ENCODE data around the gene ZNF641. TPM values are rescaled to one million over a fixed set of nuclear protein-coding genes. Genes with fewer than 3 reads are reported as not detected.

The ZNF641 gene
- total RNA-seq, 1 experiment from 2014 or later: 12.1 TPM

DNA sequence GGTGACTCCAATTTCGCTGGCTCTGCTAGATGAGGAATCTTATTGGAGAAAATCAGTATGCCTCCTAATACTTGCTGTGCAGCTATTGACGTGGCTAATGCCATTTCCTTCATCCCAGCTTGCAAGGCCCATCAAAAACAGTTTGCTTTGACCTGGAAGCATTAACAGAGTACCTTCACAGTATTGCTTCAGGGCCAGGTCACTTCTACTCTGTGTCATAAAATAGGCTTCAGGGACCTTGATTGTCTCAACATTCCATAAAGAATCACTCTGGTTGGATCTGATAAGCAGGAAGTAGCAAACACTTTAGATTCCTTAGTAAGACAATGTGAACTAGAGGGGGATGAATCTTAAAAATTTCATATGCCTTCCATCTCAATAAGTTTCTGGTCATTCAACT is 26.9 kb upstream of the ZNF641 start:
- POLR2A ChIA-PET: no interaction called here
- Histone ChIP-seq H3K4me3 (replicated peaks in 1 of 2; ENCODE audit: low read depth in 1 of 2, low read length in 2 of 2) (no peak overlapping the region), H3K27ac (ENCODE audit: low read depth, low read length) (no peak overlapping the region), H3K9me2 (ENCODE audit: insufficient read depth) (no peaks in the 10 kb centered on the region), H3K79me2 (ENCODE audit: insufficient read depth, low read length) (no peaks in the 10 kb centered on the region), H3K27me3 (ENCODE audit: insufficient read depth, low read length) (no peaks in the 10 kb centered on the region), H2AFZ (ENCODE audit: low read depth, low read length, poor library complexity, severe bottlenecking) (no peak overlapping the region), H4K20me1 (ENCODE audit: insufficient read depth) (no peaks in the 10 kb centered on the region), H3K4me1 (ENCODE audit: control insufficient read depth in 1 of 2, insufficient read depth in 2 of 2, low read length in 2 of 2) (no peaks in the 10 kb centered on the region), H3K9me3 (ENCODE audit: control insufficient read depth in 1 of 2, insufficient read depth in 1 of 2, low read depth in 1 of 2, low read length in 2 of 2) (no peaks in the 10 kb centered on the region), H3K9ac (ENCODE audit: low read length) (no peak overlapping the region), H3K4me2 (ENCODE audit: low read length) (no peak overlapping the region), H3K36me3 (ENCODE audit: control insufficient read depth in 1 of 2, insufficient read depth in 2 of 2, low read length in 2 of 2) (no peaks in the 10 kb centered on the region)
- intact Hi-C loops (cut with micrococcal nuclease): no loop called here
- ATAC-seq (no peak), DNase-seq (ENCODE audit: low read depth, low spot score) (no peak)
- RAD21 ChIA-PET (ENCODE audit: low non-redundant PET in 1 of 2, low total read pairs in 2 of 2, uncharacterized antibody in 2 of 2, unreplicated experiment in 2 of 2): no interaction called here
- CTCF ChIA-PET: no interaction called here
- no TSS peak for BruUV-seq (replicated peaks)
- no peak for TF ChIP-seq RAD21 (IDR thresholded peaks at IDR 0.05; ENCODE audit: low read depth)
- no peak for TF ChIP-seq CBX3 (IDR thresholded peaks at IDR 0.05; ENCODE audit: low read depth)
- TF ChIP-seq, protein P1, sequence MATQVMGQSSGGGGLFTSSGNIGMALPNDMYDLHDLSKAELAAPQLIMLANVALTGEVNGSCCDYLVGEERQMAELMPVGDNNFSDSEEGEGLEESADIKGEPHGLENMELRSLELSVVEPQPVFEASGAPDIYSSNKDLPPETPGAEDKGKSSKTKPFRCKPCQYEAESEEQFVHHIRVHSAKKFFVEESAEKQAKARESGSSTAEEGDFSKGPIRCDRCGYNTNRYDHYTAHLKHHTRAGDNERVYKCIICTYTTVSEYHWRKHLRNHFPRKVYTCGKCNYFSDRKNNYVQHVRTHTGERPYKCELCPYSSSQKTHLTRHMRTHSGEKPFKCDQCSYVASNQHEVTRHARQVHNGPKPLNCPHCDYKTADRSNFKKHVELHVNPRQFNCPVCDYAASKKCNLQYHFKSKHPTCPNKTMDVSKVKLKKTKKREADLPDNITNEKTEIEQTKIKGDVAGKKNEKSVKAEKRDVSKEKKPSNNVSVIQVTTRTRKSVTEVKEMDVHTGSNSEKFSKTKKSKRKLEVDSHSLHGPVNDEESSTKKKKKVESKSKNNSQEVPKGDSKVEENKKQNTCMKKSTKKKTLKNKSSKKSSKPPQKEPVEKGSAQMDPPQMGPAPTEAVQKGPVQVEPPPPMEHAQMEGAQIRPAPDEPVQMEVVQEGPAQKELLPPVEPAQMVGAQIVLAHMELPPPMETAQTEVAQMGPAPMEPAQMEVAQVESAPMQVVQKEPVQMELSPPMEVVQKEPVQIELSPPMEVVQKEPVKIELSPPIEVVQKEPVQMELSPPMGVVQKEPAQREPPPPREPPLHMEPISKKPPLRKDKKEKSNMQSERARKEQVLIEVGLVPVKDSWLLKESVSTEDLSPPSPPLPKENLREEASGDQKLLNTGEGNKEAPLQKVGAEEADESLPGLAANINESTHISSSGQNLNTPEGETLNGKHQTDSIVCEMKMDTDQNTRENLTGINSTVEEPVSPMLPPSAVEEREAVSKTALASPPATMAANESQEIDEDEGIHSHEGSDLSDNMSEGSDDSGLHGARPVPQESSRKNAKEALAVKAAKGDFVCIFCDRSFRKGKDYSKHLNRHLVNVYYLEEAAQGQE (IDR thresholded peaks at IDR 0.05; ENCODE audit: low read depth): no peak
- TF ChIP-seq POLR2AphosphoS5 (IDR thresholded peaks at IDR 0.05; ENCODE audit: low read depth, low read length): no peak
- TF ChIP-seq ZFX (IDR thresholded peaks at IDR 0.05): no peak
- no peak for TF ChIP-seq ELF1 (IDR thresholded peaks at IDR 0.05; ENCODE audit: borderline replicate concordance, low read depth)
- no peak for TF ChIP-seq EZH2 (IDR thresholded peaks at IDR 0.05)
- TF ChIP-seq, protein P2, sequence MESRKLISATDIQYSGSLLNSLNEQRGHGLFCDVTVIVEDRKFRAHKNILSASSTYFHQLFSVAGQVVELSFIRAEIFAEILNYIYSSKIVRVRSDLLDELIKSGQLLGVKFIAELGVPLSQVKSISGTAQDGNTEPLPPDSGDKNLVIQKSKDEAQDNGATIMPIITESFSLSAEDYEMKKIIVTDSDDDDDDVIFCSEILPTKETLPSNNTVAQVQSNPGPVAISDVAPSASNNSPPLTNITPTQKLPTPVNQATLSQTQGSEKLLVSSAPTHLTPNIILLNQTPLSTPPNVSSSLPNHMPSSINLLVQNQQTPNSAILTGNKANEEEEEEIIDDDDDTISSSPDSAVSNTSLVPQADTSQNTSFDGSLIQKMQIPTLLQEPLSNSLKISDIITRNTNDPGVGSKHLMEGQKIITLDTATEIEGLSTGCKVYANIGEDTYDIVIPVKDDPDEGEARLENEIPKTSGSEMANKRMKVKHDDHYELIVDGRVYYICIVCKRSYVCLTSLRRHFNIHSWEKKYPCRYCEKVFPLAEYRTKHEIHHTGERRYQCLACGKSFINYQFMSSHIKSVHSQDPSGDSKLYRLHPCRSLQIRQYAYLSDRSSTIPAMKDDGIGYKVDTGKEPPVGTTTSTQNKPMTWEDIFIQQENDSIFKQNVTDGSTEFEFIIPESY (IDR thresholded peaks at IDR 0.05; ENCODE audit: extremely low read depth, insufficient replicate concordance, low read length): no peak
- no peak for TF ChIP-seq JUND (IDR thresholded peaks at IDR 0.05)
- no peak for TF ChIP-seq TCF7L2 (IDR thresholded peaks at IDR 0.05; ENCODE audit: borderline replicate concordance, extremely low read depth, insufficient read depth, insufficient read length)
- no peak for TF ChIP-seq EZH2phosphoT487 (IDR thresholded peaks at IDR 0.05; ENCODE audit: borderline replicate concordance)
- TF ChIP-seq ZNF274 (IDR thresholded peaks at IDR 0.05; ENCODE audit: low read depth, low read length): no peak
- TF ChIP-seq YY1 (IDR thresholded peaks at IDR 0.05; ENCODE audit: extremely low read depth, insufficient replicate concordance, low read depth, low read length): no peak
- TF ChIP-seq, protein P3, sequence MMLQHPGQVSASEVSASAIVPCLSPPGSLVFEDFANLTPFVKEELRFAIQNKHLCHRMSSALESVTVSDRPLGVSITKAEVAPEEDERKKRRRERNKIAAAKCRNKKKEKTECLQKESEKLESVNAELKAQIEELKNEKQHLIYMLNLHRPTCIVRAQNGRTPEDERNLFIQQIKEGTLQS (IDR thresholded peaks at IDR 0.05): no peak
- TF ChIP-seq FOSL1 (IDR thresholded peaks at IDR 0.05; ENCODE audit: low read depth): no peak
